Cardiac fibroblast (primary cell): Measurements from ENCODE around the gene PDCD7.

ENCODE experiments used
- DNase-seq, 2 donors: peaks; one replicate each; pipeline versions ENCODE4 v3.0.0 to v3.0.0-alpha.2; 2010; ENCODE audit warnings: low read depth in 2 of 2
- H3K4me3 ChIP-seq, 2 donors: replicated peaks in 1 of 2; 1 replicate in 1 of 2; 2 replicates in 1 of 2; pipeline ENCODE4 v1.5.1; 2011; ENCODE audit warnings: low read depth in 2 of 2, low read length in 2 of 2, mild to moderate bottlenecking in 2 of 2, moderate library complexity in 1 of 2
- CTCF ChIP-seq: IDR thresholded peaks from one replicate; pipeline ENCODE4 v1.5.1; 2011; ENCODE audit warnings: low read depth, mild to moderate bottlenecking, low read length, inconsistent platforms

The PDCD7 gene

DNA sequence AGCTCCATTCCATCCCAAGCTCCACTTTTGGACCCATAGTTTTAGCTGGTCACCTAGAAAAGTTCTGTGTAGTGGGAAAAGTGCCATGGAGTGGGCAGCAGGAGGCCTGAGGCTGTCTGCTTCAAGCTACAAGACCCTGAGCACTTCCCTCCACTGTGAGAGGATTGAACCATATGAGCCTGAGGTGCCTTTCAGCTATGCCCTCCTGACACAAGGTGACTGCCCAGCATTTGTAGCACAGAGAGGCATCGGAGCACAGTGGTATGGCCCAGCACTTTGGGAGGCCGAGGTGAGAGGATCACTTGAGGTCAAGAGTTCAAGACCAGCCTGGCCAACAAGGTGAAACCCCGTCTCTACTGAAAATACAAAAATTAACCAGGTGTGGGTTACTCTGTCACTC lies 61.0 kb downstream of the PDCD7 start:
- TF ChIP-seq CTCF = no peak
- no peak for DNase-seq
- no peak overlapping the region for H3K4me3 ChIP-seq

DNA sequence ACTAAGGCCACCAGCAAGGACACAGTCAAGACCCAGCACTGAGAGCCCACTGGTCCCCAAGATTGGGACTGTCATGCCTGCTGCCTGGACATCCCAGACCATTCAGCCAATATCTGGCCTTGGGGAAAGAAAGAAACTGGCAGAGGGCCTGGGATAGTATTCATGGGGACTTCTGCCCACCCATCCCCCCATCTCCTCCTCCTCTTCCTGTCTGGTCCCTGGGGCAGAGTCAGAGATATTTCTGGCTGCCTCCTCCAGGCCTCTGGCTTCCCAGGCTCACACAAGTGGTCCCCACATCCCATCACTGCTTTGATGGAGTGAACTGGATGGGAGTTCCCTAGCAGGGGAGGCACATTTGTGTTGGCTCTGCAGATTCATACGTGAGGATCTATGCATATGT lies 61.6 kb downstream of the PDCD7 start:
- DNase-seq = peak; percentile 58 to 77
- no peak overlapping the region for H3K4me3 ChIP-seq
- TF ChIP-seq CTCF = no peak

DNA sequence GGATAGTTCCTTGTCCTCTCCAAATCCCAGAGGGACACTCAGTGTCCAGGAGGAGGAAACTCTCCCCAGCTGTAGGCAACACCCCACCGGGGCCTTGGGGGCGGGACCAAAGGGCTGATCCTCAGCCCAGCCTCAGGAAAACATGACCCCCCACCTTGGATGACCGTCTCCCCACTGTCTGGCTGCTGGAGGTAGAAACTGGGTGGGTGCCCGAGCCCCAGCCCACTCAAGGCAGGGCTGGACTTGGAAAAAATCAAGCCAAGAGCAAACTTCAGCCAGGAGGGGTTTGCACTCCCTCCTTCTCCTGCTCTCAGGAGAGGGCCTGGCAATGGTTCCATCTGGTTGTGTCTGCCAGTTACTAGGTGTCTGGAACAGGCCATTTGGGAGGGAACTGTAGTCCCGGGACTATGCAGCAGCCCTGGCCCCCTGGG lies 62.2 kb downstream of the PDCD7 start:
- no peak for TF ChIP-seq CTCF
- peak in 1 of 2 donors; percentile 73 for DNase-seq
- no peak overlapping the region for H3K4me3 ChIP-seq

DNA sequence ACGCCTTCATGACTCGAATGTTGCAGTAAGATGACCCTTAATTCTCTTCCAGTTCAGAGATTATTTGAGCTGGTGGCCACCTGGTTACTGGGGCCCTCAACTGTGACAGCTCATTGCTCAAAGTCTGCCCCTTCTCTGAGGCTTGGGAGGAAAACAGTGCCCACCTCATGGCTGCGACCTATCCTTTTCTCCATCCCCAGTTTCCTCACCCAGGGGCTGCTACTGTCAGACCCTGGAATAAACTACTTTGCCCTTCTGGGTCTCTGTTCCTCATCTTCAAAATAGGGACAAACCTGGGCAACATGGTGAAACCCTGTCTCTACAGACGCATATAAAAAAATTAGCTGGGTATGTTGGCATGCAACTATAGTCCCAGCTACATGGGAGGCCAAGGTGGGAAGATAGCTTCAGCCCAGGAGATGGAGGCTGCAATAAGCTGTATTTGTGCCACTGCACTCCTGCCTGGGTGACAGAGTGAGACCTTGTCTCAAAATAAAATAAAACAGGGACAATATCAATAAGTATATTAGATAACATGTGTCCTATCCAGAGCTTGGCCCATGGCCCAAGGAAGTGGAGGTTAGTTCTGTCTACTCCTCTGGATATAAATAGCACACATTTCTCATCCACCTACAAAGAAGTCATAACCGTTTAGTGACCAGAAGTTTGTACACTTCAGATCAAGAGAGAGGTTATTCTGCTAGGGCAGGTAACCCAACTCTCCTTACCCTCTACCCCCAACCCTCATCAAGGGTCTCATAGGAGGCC lies 63.6 kb downstream of the PDCD7 start:
- TF ChIP-seq CTCF = no peak
- no peak for DNase-seq
- no peak overlapping the region for H3K4me3 ChIP-seq

- peak; percentile 87 to 95 for DNase-seq
- TF ChIP-seq CTCF = no peak
These were observed 64.4 kb downstream of the PDCD7 start for GRCh38 chr15:65069179-65069578.

GRCh38 chr15:65068403-65068788 lies 65.2 kb downstream of the PDCD7 start:
- no peak for DNase-seq
- H3K4me3 ChIP-seq = no peak overlapping the region

More at GRCh38 chr15:65069179-65069578, 64.4 kb downstream of the PDCD7 start:
- no peak overlapping the region for H3K4me3 ChIP-seq

More at GRCh38 chr15:65068403-65068788, 65.2 kb downstream of the PDCD7 start:
- no peak for TF ChIP-seq CTCF
